ENCODE measurements around the gene PPP3CA.

The PPP3CA gene

GRCh38 chr4:101081695-101082369 lies 265.5 kb downstream of the PPP3CA start:
- DNase-seq: no peak

DNA sequence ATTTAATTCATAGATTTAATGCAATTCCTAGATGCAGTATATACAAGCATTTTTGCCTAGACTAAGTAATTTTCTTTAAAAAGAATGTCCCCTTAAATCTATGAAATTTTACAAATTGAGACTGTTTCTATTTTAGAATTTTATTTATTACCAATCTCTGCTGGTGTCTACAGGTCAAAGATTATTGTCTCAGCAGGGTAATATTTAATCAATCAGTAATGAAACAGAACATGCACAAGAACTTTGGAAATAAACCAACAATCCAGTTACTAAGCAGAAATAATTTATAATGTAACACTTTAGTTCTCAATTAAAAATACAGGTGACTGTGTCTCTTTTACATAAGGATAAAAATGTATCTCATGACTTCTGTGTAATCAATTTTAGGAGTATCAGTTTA lies 266.2 kb downstream of the PPP3CA start:
- DNase-seq: no peak

DNA sequence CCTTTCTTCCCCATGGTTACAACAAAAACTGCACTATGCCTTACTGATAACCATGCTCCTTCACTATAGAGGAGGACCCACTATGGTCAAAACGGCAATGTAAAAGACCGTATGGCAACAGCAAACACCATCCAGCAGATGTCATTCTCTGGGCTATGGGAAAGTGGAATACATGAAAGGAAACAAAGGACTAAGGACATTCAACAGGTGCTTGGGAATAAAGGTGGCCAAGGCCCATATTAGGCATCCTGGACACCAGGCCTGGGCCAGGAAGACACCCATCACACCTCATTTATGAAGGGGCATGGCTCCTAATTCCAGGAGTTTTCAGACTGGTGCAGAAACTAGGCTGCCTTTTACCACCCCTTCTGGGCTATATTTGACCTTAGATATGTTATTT lies 268.4 kb downstream of the PPP3CA start:
- DNase-seq: no peak

- DNase-seq: no peak
Observed at GRCh38 chr4:101076032-101076431, 271.3 kb downstream of the PPP3CA start.

- DNase-seq: no peak
Observed at GRCh38 chr4:101075536-101075935, 271.8 kb downstream of the PPP3CA start.

DNA sequence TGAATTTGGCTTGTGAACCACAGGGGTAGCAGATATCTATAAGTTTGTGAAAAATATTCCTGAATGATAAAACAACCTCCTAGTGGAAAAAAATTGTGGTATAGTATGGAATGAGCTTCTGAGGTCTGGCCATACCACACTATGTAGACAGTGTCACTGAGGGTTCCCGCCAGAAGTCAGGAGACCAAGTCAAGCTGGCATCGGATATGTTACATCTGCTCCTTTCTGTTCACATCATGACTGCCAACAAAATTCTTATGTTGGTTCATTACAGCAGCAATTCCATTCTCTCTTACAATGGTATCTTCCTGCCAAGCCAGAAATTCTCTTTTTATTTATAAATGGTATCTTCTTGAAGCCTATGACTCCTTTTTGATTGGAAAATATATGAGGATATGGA lies 273.0 kb downstream of the PPP3CA start:
- DNase-seq: no peak

DNA sequence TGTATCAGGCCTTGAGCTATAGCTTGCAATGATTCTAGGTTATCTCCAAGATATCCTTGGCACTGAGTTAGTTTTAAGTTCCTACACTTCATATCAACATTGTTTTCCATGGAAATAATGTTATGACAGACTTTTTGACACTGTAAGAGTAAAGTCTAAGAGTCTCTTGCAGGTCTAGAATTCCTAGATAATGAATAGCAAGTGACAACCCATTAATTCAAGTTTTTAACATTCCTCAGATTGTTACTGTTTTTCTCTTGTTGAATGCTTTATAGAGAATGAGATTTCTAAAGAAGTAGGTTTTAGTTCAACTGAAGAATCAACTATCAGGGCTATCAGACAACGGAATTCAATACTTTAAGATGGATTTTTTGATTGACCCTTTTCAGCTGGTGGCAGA lies 276.1 kb downstream of the PPP3CA start:
- DNase-seq: no peak

DNA sequence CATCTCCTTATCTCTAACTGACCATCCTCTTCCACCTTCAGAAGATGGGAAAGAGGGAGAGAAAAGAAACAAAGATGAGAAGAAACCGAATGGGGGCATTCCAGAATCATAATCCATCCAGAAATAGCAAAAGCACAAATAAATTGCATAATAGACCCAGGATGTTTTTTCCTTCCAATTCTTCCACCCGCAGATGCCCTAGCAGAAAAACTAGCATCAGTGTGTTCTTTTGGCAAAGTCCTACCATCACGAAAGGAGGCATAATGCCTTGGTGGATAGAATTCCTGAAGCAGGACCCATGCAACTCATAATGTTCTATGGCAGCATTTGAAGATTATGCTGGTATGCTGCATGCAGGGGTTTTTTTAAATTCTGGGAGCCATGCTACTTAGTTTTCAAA lies 279.2 kb downstream of the PPP3CA start:
- DNase-seq: no peak

DNA sequence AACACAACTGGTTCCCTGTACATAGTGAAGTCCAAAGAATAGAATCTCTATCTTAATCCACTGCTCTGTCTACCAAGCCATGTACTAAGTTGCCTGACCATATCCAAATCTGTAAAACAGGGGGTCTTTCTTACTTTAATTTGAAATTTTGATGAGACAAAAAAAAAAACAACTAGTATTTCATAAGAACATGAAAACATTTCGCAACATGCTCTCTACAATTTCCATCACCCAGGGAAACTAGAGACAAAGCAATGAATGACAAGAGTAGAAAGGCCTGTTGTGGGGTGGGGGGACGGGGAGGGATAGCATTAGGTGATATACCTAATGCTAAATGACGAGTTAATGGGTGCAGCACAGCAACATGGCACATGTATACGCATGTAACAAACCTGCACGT lies 279.9 kb downstream of the PPP3CA start:
- no peak for DNase-seq

DNA sequence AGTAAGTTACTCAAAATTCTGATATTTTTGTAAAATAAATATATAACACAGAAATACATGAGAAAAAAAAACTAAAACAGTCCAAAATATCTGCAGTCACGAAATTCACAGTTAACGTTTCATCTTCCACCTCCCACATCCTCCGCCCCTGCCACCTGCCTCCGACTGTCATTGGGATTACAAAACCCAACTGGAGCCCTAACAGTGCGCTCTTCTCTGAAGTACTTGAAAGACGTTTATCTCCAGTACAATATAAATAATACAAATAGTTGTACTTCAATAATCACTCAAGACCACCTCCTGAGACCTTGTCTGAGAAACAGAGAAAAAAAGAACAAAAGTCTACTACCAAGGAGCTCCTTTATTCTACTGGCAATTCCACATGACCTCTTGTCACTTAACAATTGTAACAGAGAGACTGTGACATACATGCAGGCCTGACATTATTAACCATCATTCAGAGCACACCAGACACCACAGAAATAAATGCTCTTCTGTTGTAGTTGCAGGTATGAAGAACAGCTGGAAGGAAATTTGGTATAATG lies 280.6 kb downstream of the PPP3CA start:
- DNase-seq: no peak

GRCh38 chr4:101065935-101066485 lies 281.3 kb downstream of the PPP3CA start:
- DNase-seq: peak; percentile 25

GRCh38 chr4:101065346-101065745 lies 282.0 kb downstream of the PPP3CA start:
- no peak for DNase-seq

DNA sequence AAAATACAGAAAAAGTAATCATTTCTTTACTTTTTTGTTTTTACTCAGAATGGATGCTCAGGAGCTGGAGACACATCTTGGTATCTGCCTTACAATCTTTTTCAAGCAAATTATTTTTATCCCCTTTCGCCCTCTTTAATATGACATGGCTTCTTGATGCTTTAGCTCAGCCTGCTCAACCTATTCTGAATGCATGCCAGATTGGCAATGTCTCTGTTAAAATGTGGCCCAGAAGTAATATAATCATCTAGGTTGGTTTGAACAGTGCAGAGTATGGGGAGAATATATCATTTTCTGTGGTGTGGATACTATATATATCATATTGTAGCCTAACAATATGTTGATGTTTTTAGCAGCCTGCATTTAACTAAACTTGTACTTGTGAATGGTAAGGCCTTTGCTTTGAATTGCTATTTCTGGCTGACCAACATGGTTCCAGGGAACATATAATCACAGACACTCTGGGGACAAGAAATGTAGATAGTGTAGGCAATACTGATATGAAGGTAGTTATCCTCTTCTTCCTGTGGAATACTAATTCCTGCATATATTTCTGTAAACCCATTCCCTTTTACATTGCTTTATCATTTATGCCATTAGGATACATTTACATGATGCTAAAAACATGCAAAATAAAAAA lies 282.7 kb downstream of the PPP3CA start:
- DNase-seq: no peak

GRCh38 chr4:101055392-101055791 lies 291.9 kb downstream of the PPP3CA start:
- DNase-seq: no peak

- no peak for DNase-seq
Observed at GRCh38 chr4:101050837-101051205, 296.5 kb downstream of the PPP3CA start.

GRCh38 chr4:101050088-101050836 lies 297.1 kb downstream of the PPP3CA start:
- no peak for DNase-seq

DNA sequence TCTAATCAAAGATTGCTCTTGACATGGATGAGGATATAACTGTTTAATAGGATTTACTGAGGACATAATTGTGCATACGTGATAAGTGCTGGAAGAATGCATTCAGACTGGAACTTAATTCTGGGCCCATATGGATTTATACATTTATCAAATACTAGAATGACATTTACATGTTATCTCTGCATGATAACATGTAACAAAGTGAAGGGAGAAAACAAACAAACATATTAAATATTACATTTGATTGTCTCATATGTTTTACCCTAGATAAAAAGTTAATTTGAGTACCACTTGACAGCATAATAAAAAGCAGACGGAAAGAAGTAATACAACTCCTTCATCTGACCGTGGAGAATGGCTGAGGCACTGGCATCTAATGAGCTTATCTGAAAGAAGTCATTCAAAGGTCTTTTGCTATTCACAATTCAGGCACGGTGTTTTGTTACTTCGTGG lies 297.8 kb downstream of the PPP3CA start:
- DNase-seq: peak; percentile 32

GRCh38 chr4:101044766-101045165 lies 302.6 kb downstream of the PPP3CA start:
- DNase-seq: no peak

GRCh38 chr4:101042847-101043246 lies 304.5 kb downstream of the PPP3CA start:
- DNase-seq: no peak

- no peak for DNase-seq
Observed at GRCh38 chr4:101040776-101041175, 306.6 kb downstream of the PPP3CA start.

DNA sequence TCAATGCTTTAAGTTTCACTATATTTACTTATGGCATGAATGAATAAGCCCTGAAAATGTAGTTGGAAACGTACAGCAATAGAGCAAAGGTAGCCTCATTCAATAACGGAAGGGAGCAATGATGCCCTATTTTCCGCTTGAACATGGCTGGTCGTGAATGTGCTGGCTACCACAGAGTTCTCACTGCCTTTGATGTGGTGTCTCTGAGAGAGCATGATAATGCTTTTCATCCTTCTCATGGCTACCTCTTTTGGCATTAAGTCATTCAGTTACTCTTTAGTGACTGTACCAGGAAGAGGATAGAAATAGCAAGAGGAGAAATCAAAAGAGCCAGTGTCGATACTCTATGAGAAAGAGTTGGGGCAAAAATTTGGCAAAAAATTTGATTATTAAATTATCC lies 308.0 kb downstream of the PPP3CA start:
- no peak for DNase-seq

DNA sequence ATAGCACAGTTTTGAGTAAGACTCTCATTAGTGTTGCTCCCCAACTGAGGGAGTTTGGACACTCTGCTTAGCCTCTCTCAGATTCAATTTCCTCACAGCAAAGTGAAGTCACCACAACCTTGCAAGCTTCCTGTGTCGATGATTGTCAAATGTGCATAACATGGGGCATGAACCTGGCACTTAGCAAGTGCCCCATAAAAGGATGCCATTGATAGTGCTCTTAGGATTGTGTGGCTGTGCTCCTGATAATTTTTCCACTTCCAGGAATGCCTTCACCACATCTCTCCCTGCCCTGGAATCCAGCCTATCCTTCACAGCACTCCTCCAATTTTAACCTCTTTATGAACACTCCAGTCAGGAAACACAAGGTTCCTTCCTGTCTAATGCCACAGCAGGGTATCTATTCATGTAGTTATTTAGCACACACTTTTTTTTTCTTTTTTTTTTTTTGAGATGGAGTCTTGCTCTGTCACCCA lies 309.4 kb downstream of the PPP3CA start:
- no peak for DNase-seq

- no peak for DNase-seq
Observed at GRCh38 chr4:101037249-101037648, 310.1 kb downstream of the PPP3CA start.

Data from NCI-H524 treated with DMSO at 0.1 percent for 48 hours (cell line).